ENCODE measurements around the gene NUMA1.

DNA sequence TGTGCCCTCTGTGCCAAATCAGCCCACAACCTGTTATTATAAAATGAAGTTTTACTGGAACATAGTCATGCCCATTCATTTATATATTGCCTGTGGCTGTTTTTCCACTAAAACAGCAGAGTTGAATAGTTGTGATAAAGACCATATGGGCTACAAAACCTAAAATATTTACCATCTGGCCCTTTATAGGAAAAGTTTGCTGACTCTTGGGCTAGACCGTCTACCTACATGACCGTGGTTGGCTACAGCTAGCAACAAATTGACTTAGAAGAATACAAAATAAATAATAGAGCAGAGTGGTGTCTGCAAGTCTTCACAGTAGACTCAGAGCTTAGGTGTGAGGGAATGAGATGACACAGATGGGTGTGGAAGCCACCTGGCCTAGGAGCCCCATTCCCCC, 92.8 kb downstream of the NUMA1 start:
- TF ChIP-seq, protein P1, sequence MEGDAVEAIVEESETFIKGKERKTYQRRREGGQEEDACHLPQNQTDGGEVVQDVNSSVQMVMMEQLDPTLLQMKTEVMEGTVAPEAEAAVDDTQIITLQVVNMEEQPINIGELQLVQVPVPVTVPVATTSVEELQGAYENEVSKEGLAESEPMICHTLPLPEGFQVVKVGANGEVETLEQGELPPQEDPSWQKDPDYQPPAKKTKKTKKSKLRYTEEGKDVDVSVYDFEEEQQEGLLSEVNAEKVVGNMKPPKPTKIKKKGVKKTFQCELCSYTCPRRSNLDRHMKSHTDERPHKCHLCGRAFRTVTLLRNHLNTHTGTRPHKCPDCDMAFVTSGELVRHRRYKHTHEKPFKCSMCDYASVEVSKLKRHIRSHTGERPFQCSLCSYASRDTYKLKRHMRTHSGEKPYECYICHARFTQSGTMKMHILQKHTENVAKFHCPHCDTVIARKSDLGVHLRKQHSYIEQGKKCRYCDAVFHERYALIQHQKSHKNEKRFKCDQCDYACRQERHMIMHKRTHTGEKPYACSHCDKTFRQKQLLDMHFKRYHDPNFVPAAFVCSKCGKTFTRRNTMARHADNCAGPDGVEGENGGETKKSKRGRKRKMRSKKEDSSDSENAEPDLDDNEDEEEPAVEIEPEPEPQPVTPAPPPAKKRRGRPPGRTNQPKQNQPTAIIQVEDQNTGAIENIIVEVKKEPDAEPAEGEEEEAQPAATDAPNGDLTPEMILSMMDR (IDR thresholded peaks at IDR 0.05; ENCODE audit: insufficient read depth, low read length), result no peak
- TF ChIP-seq POLR2AphosphoS5 (IDR thresholded peaks at IDR 0.05; ENCODE audit: low read depth), result no peak
- TF ChIP-seq GABPA (IDR thresholded peaks at IDR 0.05; ENCODE audit: low read depth), result no peak
- TF ChIP-seq, protein P2, sequence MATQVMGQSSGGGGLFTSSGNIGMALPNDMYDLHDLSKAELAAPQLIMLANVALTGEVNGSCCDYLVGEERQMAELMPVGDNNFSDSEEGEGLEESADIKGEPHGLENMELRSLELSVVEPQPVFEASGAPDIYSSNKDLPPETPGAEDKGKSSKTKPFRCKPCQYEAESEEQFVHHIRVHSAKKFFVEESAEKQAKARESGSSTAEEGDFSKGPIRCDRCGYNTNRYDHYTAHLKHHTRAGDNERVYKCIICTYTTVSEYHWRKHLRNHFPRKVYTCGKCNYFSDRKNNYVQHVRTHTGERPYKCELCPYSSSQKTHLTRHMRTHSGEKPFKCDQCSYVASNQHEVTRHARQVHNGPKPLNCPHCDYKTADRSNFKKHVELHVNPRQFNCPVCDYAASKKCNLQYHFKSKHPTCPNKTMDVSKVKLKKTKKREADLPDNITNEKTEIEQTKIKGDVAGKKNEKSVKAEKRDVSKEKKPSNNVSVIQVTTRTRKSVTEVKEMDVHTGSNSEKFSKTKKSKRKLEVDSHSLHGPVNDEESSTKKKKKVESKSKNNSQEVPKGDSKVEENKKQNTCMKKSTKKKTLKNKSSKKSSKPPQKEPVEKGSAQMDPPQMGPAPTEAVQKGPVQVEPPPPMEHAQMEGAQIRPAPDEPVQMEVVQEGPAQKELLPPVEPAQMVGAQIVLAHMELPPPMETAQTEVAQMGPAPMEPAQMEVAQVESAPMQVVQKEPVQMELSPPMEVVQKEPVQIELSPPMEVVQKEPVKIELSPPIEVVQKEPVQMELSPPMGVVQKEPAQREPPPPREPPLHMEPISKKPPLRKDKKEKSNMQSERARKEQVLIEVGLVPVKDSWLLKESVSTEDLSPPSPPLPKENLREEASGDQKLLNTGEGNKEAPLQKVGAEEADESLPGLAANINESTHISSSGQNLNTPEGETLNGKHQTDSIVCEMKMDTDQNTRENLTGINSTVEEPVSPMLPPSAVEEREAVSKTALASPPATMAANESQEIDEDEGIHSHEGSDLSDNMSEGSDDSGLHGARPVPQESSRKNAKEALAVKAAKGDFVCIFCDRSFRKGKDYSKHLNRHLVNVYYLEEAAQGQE (IDR thresholded peaks at IDR 0.05; ENCODE audit: insufficient replicate concordance, low read depth), result no peak

Measured in HL-60 (cell line).